Stomach (tissue), 4 donors: Measurements from ENCODE around the gene TMEM178B.

ENCODE experiments used
- CTCF ChIP-seq, 7 experiments: fragments of 450-650 bp in 4 of 7; fragments of 200-600 bp in 3 of 7; sonication (generic) in 3 of 7; IDR thresholded peaks; one replicate each; pipeline ENCODE4 v1.5.1; 2016 to 2019; ENCODE audit warnings: antibody characterized with exemption in 7 of 7, control low read depth in 2 of 7, mild to moderate bottlenecking in 1 of 7
- EP300 ChIP-seq: sonication (generic); formaldehyde crosslinking; IDR thresholded peaks from one replicate; pipeline ENCODE4 v1.6.1; 2017; ENCODE audit warnings: antibody characterized with exemption
- POLR2A ChIP-seq, 4 donors: fragments of 450-650 bp; IDR thresholded peaks; one replicate each; pipeline ENCODE4 v1.6.1; 2016; ENCODE audit warnings: antibody characterized with exemption in 4 of 4, control low read depth in 2 of 4, mild to moderate bottlenecking in 1 of 4, moderate library complexity in 1 of 4
- POLR2AphosphoS5 ChIP-seq, 3 donors: sonication (generic); formaldehyde crosslinking; IDR thresholded peaks; one replicate each; pipeline ENCODE4 v1.6.1; 2016; ENCODE audit warnings: antibody characterized with exemption in 3 of 3

GRCh38 chr7:141161550-141162535 is 88.0 kb downstream of the TMEM178B start:
- no peak for TF ChIP-seq POLR2A (IDR thresholded peaks at IDR 0.05)
- TF ChIP-seq CTCF (IDR thresholded peaks at IDR 0.05) = no peak
- no peak for TF ChIP-seq EP300
- no peak for TF ChIP-seq POLR2AphosphoS5 (IDR thresholded peaks at IDR 0.05)
